CD14-positive monocyte (primary cell): ENCODE measurements around the gene ADK. TPM values are rescaled to one million over a fixed set of nuclear protein-coding genes. Genes with fewer than 3 reads are reported as not detected.
A peak's percentile ranks its signal among the peaks of the same experiment; 100 is the strongest.

Experiments
- DNase-seq, 3 donors: peaks; one replicate each; pipeline ENCODE4 v3.0.0-alpha.2; 2011 to 2022
- H2AFZ ChIP-seq: 2 replicates; pipeline ENCODE4 v1.6.0; 2012; ENCODE audit warnings: mild to moderate bottlenecking, low read depth, low read length, inconsistent platforms; ENCODE audit not compliant: insufficient read depth, poor library complexity, severe bottlenecking
- H3K27ac ChIP-seq, 2 donors: 1 replicate in 1 of 2; 2 replicates in 1 of 2; pipeline ENCODE4 v1.5.1; 2012 to 2013; ENCODE audit warnings: low read length in 2 of 2, control low read depth in 1 of 2, inconsistent platforms in 1 of 2, low read depth in 1 of 2, mild to moderate bottlenecking in 1 of 2
- H3K27me3 ChIP-seq, 2 donors: one replicate each; pipeline versions ENCODE4 v1.6.0 to v1.6.1; 2011 to 2013; ENCODE audit warnings: low read length in 2 of 2; ENCODE audit not compliant: control insufficient read depth in 2 of 2, insufficient read depth in 2 of 2
- H3K36me3 ChIP-seq, 2 donors: replicated peaks in 1 of 2; 1 replicate in 1 of 2; 2 replicates in 1 of 2; pipeline versions ENCODE4 v1.5.1 to v1.6.1; 2012 to 2013; ENCODE audit warnings: low read length in 2 of 2, control low read depth in 1 of 2, inconsistent platforms in 1 of 2, mild to moderate bottlenecking in 1 of 2; ENCODE audit not compliant: insufficient read depth in 2 of 2, control insufficient read depth in 1 of 2
- H3K4me1 ChIP-seq, 2 donors: 1 replicate in 1 of 2; 2 replicates in 1 of 2; pipeline versions ENCODE4 v1.5.1 to v1.6.1; 2012 to 2013; ENCODE audit warnings: low read length in 2 of 2, control low read depth in 1 of 2, inconsistent platforms in 1 of 2, mild to moderate bottlenecking in 1 of 2, moderate library complexity in 1 of 2; ENCODE audit not compliant: insufficient read depth in 2 of 2, control insufficient read depth in 1 of 2
- H3K4me2 ChIP-seq: replicated peaks from 2 replicates; pipeline ENCODE3; 2012; ENCODE audit warnings: low read length, moderate library complexity, mild to moderate bottlenecking; ENCODE audit not compliant: poor library complexity, severe bottlenecking; ENCODE audit errors: extremely low read depth
- H3K4me3 ChIP-seq, 3 experiments: fragments of 200-600 bp in 1 of 3; sonication (generic) in 1 of 3; replicated peaks in 1 of 3; 1 replicate in 2 of 3; 2 replicates in 1 of 3; pipeline ENCODE4 v1.5.1; 2011 to 2013; ENCODE audit warnings: low read length in 3 of 3, mild to moderate bottlenecking in 3 of 3, control low read depth in 2 of 3, low read depth in 2 of 3, inconsistent platforms in 1 of 3, moderate library complexity in 1 of 3
- H3K79me2 ChIP-seq: 2 replicates; pipeline ENCODE4 v1.6.0; 2012; ENCODE audit warnings: mild to moderate bottlenecking, control low read depth, inconsistent platforms, low read length, moderate library complexity; ENCODE audit not compliant: insufficient read depth
- H3K9ac ChIP-seq: 2 replicates; pipeline ENCODE4 v1.6.0; 2017; ENCODE audit warnings: low read length, mild to moderate bottlenecking; ENCODE audit not compliant: insufficient read depth, poor library complexity, severe bottlenecking
- H3K9me3 ChIP-seq, 2 donors: replicated peaks in 1 of 2; 1 replicate in 1 of 2; 2 replicates in 1 of 2; pipeline versions ENCODE4 v1.5.1 to v1.6.1; 2012 to 2013; ENCODE audit warnings: low read length in 2 of 2, control low read depth in 1 of 2; ENCODE audit not compliant: control insufficient read depth in 1 of 2, insufficient read depth in 1 of 2
- H4K20me1 ChIP-seq: 2 replicates; pipeline ENCODE4 v1.6.0; 2012; ENCODE audit warnings: mild to moderate bottlenecking, low read length, control low read depth, moderate library complexity; ENCODE audit not compliant: insufficient read depth
- H3K27ac Mint-ChIP-seq, 7 donors: one replicate each; pipeline ENCODE4 v1.8.0; 2020; ENCODE audit warnings: mild to moderate bottlenecking in 7 of 7, mixed read lengths in 7 of 7, moderate library complexity in 6 of 7, inconsistent platforms in 2 of 7
- H3K27me3 Mint-ChIP-seq, 3 donors: one replicate each; pipeline ENCODE4 v1.8.0; 2021 to 2022; ENCODE audit warnings: low read depth in 3 of 3, mild to moderate bottlenecking in 3 of 3, mixed read lengths in 3 of 3, moderate library complexity in 3 of 3, inconsistent platforms in 1 of 3
- H3K36me3 Mint-ChIP-seq, 2 donors: one replicate each; pipeline ENCODE4 v1.8.0; 2020; ENCODE audit warnings: mixed read lengths in 2 of 2, inconsistent platforms in 1 of 2, mild to moderate bottlenecking in 1 of 2
- H3K4me1 Mint-ChIP-seq: one replicate; pipeline ENCODE4 v1.8.0; 2020; ENCODE audit warnings: mild to moderate bottlenecking, mixed read lengths
- H3K4me3 Mint-ChIP-seq, 2 donors: one replicate each; pipeline ENCODE4 v1.8.0; 2020; ENCODE audit warnings: mild to moderate bottlenecking in 2 of 2, mixed read lengths in 2 of 2, moderate library complexity in 1 of 2
- H3K9me3 Mint-ChIP-seq, 7 donors: one replicate each; pipeline ENCODE4 v1.8.0; 2020 to 2022; ENCODE audit warnings: mixed read lengths in 7 of 7, mild to moderate bottlenecking in 6 of 7, moderate library complexity in 6 of 7, inconsistent platforms in 2 of 7
- CTCF ChIP-seq: fragments of 200-600 bp; IDR thresholded peaks from one replicate; pipeline ENCODE4 v1.8.0; 2022; ENCODE audit warnings: antibody characterized with exemption, mild to moderate bottlenecking
- WGBS: methylation state at CpG from one replicate; pipeline ENCODE4 v1.1.5; 2013; ENCODE audit warnings: missing lambda C conversion rate; ENCODE audit not compliant: insufficient coverage; 5-methylcytosine and 5-hydroxymethylcytosine counted together
- intact Hi-C, 2 donors: fragments of 100-400 bp; cut with micrococcal nuclease; formaldehyde crosslinking; loops; one replicate each; pipeline versions ENCODE4 v1.15.0 to v1.15.1; 2023
- polyA plus RNA-seq, 3 donors: library from polyadenylated mRNA; depleted of rRNA in 1 of 3; unstranded in 2 of 3; stranded (reverse) in 1 of 3; fragments of 300-500 nt in 2 of 3; fragments of >200 nt in 1 of 3; fragmentation: Illumina TruSeq in 2 of 3; gene quantifications; 1 replicate in 2 of 3; 2 replicates in 1 of 3; pipeline ENCODE4 v1.2.3, GENCODE V29; 2012 to 2021

The ADK gene
- polyA plus RNA-seq, 3 donors: 6.4 to 38.2 (median 35.7) TPM

GRCh38 chr10:74113546-74113945 is 37.5 kb upstream of the ADK start:
- H3K36me3 ChIP-seq: peaks cover 100% of the 10 kb centered on the region in 2 donors
- no peak overlapping the region for H3K4me3 ChIP-seq
- TF ChIP-seq CTCF: no peak
- H2AFZ ChIP-seq: no peak overlapping the region
- no peaks in the 10 kb centered on the region for H3K79me2 ChIP-seq
- no peak overlapping the region for H3K27ac ChIP-seq
- no peaks in the 10 kb centered on the region for H3K9me3 ChIP-seq
- intact Hi-C loops: no loop called here
- Mint-ChIP-seq H3K27me3 (no peaks in the 10 kb centered on the region), H3K4me1 (no peaks in the 10 kb centered on the region), H3K36me3 (peaks cover 96 to 99% of the 10 kb centered on the region in 2 donors), H3K27ac (peak overlapping the region in 1 of 7 donors; percentile 1), H3K9me3 (no peaks in the 10 kb centered on the region), H3K4me3 (no peak overlapping the region)
- H4K20me1 ChIP-seq: peaks cover 95% of the 10 kb centered on the region
- H3K9ac ChIP-seq: no peak overlapping the region
- H3K4me1 ChIP-seq: no peaks in the 10 kb centered on the region
- no peaks in the 10 kb centered on the region for H3K27me3 ChIP-seq
- no peak overlapping the region for H3K4me2 ChIP-seq
- WGBS: no CpG with 5 or more reads among the region's 1 CpG
- DNase-seq: no peak

GRCh38 chr10:74114041-74114448 is 37.0 kb upstream of the ADK start:
- peak overlapping the region in 1 of 7 donors; percentile 1 for H3K27ac Mint-ChIP-seq
- WGBS: 96% methylated on average over 10 of the region's 12 CpGs

More at GRCh38 chr10:74114041-74114448, 37.0 kb upstream of the ADK start:
- Histone ChIP-seq H3K27me3 (no peaks in the 10 kb centered on the region), H3K4me2 (no peak overlapping the region), H3K9me3 (no peaks in the 10 kb centered on the region), H3K79me2 (no peaks in the 10 kb centered on the region), H3K36me3 (peaks cover 100% of the 10 kb centered on the region in 2 donors), H3K4me3 (no peak overlapping the region), H3K4me1 (no peaks in the 10 kb centered on the region), H4K20me1 (peaks cover 96% of the 10 kb centered on the region), H3K9ac (no peak overlapping the region), H2AFZ (no peak overlapping the region), H3K27ac (no peak overlapping the region)
- Mint-ChIP-seq H3K27me3 (no peaks in the 10 kb centered on the region), H3K4me1 (no peaks in the 10 kb centered on the region), H3K36me3 (peaks cover 96 to 99% of the 10 kb centered on the region in 2 donors), H3K9me3 (no peaks in the 10 kb centered on the region), H3K4me3 (no peak overlapping the region)
- intact Hi-C loops: no loop called here
- DNase-seq: no peak
- TF ChIP-seq CTCF: no peak
